RPMI8226 (cell line): ENCODE data around the gene GART.
"Not testable (repeated sequence)": the region's sequence is repeated elsewhere in the genome, so short reads cannot be mapped to it uniquely, and the experiment has no call there.

ENCODE experiments used
- DNase-seq: peaks from one replicate; pipeline ENCODE4 v3.0.0-alpha.2; 2015

GART gene

DNA sequence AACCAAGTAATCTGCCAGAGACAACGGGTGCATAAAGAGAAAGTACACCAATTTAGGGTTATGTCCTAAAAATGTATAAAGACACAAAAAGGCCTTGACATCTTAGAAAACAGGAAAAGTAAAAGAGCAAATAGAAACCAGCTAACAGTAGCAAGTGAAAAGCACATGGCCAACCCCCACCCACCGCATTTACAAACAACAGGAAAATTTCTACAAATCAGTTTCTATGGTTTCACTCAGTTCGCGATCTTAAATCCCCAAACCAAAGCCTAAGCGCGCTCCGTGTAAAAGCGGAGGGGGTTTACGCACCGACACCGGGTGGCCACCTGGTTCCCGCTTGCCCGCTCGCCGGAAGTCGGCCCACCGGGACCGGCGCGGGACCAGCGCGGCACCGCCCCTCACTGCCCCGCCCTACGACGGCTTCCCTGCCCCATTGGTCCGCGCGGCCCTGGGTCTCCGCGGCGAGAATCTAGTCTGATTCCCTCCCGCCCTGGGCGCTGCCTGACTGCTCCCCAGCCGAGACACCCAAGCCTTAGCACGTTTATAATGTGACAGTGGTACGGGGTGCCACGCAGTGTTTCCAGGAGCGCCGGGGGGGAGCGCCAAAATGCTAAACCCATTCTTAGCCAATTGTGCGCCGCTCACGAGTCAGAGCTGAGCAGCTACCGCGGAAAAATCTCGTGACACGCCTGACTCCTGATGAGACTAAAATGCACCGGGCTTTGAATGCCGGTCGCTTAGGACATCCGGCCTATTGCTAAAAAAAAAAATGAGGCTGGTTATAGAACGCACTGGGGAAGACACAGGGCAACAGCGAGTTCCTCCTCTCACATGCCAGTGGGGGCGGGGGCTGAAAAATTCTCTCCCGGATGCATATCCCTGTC, at the start of gene GART:
TSS of gene GART (minus strand) at position 362 of the 884 bp plus-strand sequence. CDS start 2,802 bp downstream, outside the sequence.
- DNase-seq = peak; percentile 90

DNA sequence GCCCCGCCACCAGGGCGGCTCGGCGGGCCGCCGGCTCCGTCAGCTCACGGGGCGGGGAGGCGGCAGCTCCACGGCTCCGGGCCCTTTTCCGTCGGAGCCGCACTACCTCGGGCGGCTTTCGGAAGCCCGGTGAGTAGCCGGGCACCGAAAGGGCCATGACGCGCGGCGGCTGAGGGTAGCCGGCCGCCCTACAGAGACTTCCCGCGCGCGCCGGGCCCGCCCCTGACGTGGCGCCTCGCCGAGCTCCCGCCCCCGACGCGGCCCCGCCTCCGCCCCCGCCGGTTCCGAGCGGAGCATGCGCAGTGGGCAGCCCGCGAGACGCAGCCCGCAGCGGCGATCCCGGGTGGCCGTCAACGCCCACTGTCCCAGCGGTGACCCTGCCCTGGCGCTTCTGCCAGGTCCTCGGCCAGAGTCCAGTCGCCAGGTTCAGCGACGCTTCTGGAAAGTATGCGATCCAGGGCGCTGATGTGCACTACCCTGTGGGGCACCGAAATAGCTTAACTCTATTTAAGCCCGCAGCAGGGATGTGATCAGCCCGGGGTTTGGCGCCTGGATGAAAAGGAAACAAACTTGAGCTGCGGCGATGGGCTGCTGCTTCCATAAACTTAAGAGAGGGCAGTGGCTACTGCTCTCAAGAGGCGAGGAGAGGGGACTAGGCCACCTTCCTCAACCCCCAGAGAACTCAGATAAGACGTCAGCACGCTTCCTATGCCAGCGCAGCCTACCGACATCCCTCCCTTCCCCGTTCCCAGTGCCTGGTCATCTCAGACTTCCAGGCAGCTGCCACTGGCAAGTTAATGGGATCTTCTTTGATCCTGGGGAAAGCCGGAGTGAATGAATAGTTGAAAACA, 46.8 kb upstream of the GART start, which contains the start of gene DONSON:
TSS of gene DONSON (minus strand) at position 200 of the 851 bp plus-strand sequence. CDS start at position 157, 43 bp downstream.
- peak; percentile 92 for DNase-seq

DNA sequence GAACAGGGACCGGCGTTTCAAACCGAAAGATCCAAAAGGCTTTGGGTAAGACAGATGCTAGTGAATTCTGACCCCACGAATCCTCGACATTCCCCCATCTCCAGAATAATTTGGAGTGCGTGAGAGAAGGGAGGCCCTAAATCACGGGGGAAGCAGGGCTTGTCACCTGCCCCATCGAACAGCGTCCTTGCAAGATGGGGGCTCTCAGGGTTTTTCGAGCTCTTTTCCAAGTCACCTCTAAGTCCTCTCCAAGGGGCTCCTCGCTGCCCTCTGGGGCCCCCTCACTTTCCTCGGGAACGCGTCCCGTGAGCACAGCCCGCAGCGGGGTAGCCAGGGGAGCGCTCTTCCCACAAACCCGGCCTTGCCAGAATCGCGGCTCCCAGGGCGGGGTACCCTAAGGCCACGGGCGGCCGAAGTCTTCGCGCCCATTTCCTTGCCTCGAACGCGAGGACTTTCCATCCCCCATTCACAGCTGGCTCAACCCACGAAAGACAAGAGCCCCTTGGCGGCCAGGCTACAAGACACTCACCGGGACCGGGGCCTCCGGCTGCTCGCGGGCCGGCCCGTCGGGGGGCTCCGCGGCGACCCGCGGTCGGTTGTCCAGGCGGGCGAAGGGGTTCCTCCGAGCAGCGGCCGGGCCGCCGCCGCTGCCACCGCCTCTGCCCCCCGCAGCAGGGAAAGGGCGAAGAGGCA, 46.0 kb upstream of the GART start:
- peak; percentile 68 for DNase-seq

- no peak for DNase-seq
Observed at GRCh38 chr21:33586927-33587326, 45.0 kb upstream of the GART start.

GRCh38 chr21:33584455-33584854, 42.5 kb upstream of the GART start:
- no peak for DNase-seq

- DNase-seq = no peak
Observed at GRCh38 chr21:33578959-33579542, 37.1 kb upstream of the GART start.

- no peak for DNase-seq
Observed at GRCh38 chr21:33578214-33578613, 36.3 kb upstream of the GART start.

DNA sequence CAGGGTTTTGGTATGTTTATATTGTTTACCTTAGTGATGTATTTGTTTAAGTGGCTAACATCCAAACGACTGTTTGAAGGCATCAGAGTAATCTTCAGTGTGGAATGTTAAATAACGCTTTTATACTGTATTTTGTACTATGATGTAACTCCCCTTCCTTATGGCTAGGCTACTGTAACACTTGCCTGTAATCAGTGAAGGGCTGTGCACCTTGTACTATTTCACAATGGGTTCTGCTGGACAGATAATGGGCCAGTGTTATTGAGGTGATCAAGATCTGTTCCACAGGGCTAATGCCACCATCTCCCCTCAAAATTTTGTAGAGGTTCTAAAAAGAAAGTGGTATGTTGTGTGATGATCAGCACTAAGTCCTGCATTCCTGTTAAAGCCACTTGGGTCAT, 34.8 kb upstream of the GART start:
- DNase-seq = not testable (repeated sequence)

DNA sequence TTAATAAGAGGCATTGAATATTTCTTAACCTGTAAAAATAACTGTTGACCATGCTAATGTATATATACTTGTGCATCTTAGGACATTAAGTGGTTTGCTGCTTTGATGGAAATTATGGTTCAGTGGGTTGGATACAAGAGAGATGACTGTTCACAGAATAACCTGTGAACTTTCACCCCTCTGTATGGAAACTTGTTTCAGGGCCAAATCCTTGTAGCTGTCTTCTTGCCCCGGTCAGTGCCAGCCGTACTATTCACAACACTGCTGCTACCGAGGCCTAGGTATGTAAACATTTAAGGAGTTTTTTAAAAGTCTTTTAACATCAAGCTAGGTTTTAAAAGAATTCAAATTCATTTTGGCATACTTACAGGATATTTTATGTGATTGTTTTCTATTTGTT, 30.4 kb upstream of the GART start:
- no peak for DNase-seq

GRCh38 chr21:33569991-33570390, 28.1 kb upstream of the GART start:
- DNase-seq = no peak

DNA sequence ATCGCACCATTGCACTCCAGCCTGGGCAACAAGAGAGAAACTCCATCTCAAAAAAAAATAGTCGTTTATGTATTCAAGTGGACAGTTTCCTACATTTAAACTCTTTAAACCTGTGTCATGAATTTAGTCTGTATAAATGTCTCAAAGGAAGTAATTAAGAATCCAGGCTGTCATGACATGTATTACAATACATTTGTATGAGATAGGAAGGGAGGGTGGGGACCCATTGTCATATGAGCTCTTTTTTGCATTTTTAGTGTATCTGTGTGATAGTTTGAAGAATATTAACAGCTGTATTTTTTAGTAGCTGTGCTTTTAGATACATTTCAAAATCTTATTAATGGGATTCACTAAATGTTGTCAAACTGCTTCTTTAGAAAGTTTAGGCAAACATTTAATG, 26.5 kb upstream of the GART start:
- no peak for DNase-seq

- no peak for DNase-seq
Observed at GRCh38 chr21:33567914-33568313, 26.0 kb upstream of the GART start.

- no peak for DNase-seq
Observed at GRCh38 chr21:33566514-33566913, 24.6 kb upstream of the GART start.

GRCh38 chr21:33562389-33562788, 20.5 kb upstream of the GART start:
- DNase-seq = no peak

DNA sequence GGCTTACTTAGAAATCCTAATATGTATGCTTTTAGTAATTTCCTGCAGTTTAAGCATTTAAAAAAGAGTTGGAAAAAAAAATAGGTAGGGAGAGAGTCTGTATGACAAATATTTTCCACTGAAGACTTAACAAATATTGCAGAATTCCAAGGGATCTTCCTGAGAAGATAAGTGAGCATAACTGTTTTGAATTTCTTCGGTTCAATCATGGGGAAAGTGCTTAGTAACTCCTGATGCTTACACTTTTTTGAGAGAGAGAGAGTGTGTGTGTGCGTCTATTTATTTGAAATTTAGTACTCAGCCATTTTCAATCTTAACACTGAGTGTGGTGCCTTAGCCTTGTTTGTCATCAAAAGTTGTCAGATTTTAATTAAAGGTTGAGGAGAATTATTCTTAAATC, 19.5 kb upstream of the GART start:
- no peak for DNase-seq

DNA sequence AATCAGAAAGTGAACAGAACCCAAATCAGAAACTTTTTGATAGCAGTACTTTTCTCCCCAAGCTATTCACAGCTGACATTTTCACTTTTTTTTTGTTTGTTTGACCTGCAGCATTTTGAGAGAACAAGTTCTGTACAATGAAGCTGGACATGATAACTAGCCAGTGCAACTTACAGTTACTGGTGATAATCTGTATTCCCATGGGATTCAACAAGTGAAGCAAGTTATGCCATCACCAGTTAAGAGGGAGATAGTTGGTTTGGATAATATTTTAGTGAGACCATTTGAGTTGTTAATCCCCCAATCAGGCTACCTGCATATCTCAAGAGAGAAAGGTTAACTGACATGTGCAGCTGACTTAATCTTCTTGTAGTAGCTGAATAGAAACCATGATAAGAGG, 19.0 kb upstream of the GART start:
- DNase-seq = no peak

DNA sequence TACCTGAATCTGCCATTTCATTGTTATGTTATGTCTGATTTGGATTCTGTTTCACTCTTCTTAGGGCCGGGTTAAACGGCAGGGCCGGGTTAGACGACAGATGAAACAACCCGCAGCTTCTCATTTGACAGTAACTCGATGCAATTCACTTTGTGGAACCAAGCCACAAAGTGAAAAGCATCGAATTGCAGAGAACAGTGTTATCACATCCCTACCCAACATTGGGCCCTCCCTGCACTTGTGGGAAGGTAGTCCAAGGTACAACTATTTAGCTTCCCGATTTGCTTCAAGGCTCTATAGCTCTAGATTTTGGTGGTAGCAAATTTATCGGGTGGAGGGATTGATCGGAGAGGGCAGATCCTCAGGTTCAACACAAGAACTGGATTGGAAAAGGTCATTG, 17.9 kb upstream of the GART start:
- no peak for DNase-seq

DNA sequence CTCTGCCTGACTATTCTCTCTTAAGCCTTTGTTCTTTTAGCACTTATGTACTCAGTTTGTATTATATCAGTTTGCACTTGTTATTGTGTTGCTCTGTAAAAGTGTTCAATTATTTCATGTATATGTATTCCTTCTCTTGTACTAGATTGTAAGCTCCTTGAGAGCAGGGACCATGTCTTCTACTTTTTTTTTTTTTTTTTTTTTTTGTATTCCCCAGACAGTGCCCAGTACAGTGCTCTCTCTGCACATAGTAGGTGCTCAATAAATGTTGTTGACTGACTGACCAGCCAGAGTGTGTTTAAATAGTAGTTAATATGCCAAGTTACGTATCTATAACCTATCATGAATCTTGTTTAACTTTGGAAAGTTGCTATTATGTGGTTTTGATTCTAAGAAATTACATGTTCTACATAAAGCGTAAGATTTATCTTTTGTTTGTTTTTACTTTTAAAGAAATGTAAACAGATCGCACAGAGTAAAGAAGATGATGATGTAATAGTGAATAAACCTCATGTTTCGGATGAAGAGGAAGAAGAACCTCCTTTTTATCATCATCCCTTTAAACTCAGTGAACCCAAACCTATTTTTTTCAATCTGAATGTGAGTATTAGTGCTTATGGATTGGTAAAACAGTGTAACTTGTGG, 17.0 kb upstream of the GART start:
- no peak for DNase-seq

GRCh38 chr21:33557447-33557846, 15.5 kb upstream of the GART start:
- no peak for DNase-seq

- DNase-seq = no peak
Observed at GRCh38 chr21:33554982-33555344, 13.0 kb upstream of the GART start.

GRCh38 chr21:33554236-33554981, 12.5 kb upstream of the GART start:
- no peak for DNase-seq
